Smooth muscle cell (in vitro differentiated cells): ENCODE data around the gene CNTN4. TPM values are rescaled to one million over a fixed set of nuclear protein-coding genes. Genes with fewer than 3 reads are reported as not detected.

Source experiments
- DNase-seq: peaks from one replicate; lab custom pipeline; 2025; ENCODE audit not compliant: unreplicated experiment; lab: John Stamatoyannopoulos, UW
- H2AFZ ChIP-seq: fragments of 200-600 bp; sonication (generic); 2 replicates; pipeline ENCODE4 v1.6.0; 2016; ENCODE audit warnings: antibody characterized with exemption, low read depth, mild to moderate bottlenecking
- H3F3A ChIP-seq: fragments of 200-600 bp; sonication (generic); 2 replicates; pipeline ENCODE4 v1.6.0; 2017; ENCODE audit warnings: antibody characterized with exemption, low read depth
- H3K27ac ChIP-seq: fragments of 200-600 bp; sonication (generic); 2 replicates; pipeline ENCODE4 v1.5.1; 2016; ENCODE audit warnings: low read depth, mild to moderate bottlenecking
- H3K27me3 ChIP-seq: fragments of 200-600 bp; sonication (generic); 2 replicates; pipeline ENCODE4 v1.6.1; 2016; ENCODE audit warnings: low read depth, mild to moderate bottlenecking
- H3K36me3 ChIP-seq: fragments of 200-600 bp; sonication (generic); 2 replicates; pipeline ENCODE4 v1.5.1; 2016; ENCODE audit warnings: low read depth
- H3K4me1 ChIP-seq: fragments of 200-600 bp; sonication (generic); 2 replicates; pipeline ENCODE4 v1.5.1; 2016; ENCODE audit warnings: low read depth
- H3K4me2 ChIP-seq: fragments of 200-600 bp; sonication (generic); 2 replicates; pipeline ENCODE4 v1.6.0; 2016; ENCODE audit warnings: mild to moderate bottlenecking
- H3K4me3 ChIP-seq: fragments of 200-600 bp; sonication (generic); 2 replicates; pipeline ENCODE4 v1.5.1; 2016; ENCODE audit warnings: mild to moderate bottlenecking
- H3K79me2 ChIP-seq: fragments of 200-600 bp; sonication (generic); 2 replicates; pipeline ENCODE4 v1.6.0; 2016; ENCODE audit warnings: low read depth, mild to moderate bottlenecking
- H3K9ac ChIP-seq: fragments of 200-600 bp; sonication (generic); 2 replicates; pipeline ENCODE4 v1.6.0; 2016; ENCODE audit warnings: low read depth
- H3K9me3 ChIP-seq: fragments of 200-600 bp; sonication (generic); replicated peaks from 2 replicates; pipeline ENCODE4 v1.5.1; 2016; ENCODE audit warnings: low read depth
- H4K20me1 ChIP-seq: fragments of 200-600 bp; sonication (generic); 2 replicates; pipeline ENCODE4 v1.6.0; 2016; ENCODE audit warnings: low read depth
- CTCF ChIP-seq: fragments of 200-600 bp; sonication (generic); IDR thresholded peaks from 2 replicates; pipeline ENCODE4 v1.5.1; 2017; ENCODE audit warnings: borderline replicate concordance, mild to moderate bottlenecking, antibody characterized with exemption; ENCODE audit not compliant: insufficient read depth, poor library complexity, severe bottlenecking
- WGBS: methylation state at CpG from one replicate; pipeline ENCODE4 v1.1.7; 2016; ENCODE audit warnings: low lambda C conversion rate; 5-methylcytosine and 5-hydroxymethylcytosine counted together
- polyA plus RNA-seq: library from polyadenylated mRNA; unstranded; fragments of >200 nt; fragmentation: Nextera tagmentation; extraction: Ambion mirVana; gene quantifications from 2 replicates; pipeline ENCODE4 v1.2.1, GENCODE V29; 2016
- small RNA-seq: library from RNA; depleted of rRNA; stranded (forward); fragments of <200 nt; gene quantifications from one replicate; pipeline ENCODE3, GENCODE V24; 2014
- total RNA-seq: library from RNA; depleted of rRNA; stranded (reverse); fragments of >200 nt; gene quantifications from 2 replicates; pipeline ENCODE4 v1.2.3, GENCODE V29; 2014

The CNTN4 gene
- total and polyA plus RNA-seq, 2 experiments from 2014 or later, result 12.1 to 15.8 TPM

GRCh38 chr3:3107181-3107580, 1008.5 kb downstream of the CNTN4 start:
- H3K27ac ChIP-seq, result no peak overlapping the region
- DNase-seq, result no peak
- TF ChIP-seq CTCF, result no peak
- H3K36me3 ChIP-seq, result no peaks in the 10 kb centered on the region
- H3K79me2 ChIP-seq, result no peaks in the 10 kb centered on the region
- H3K4me2 ChIP-seq, result no peak overlapping the region
- no peaks in the 10 kb centered on the region for H3K4me1 ChIP-seq
- no peak overlapping the region for H3K9ac ChIP-seq
- H4K20me1 ChIP-seq, result no peaks in the 10 kb centered on the region
- no peak overlapping the region for H3K4me3 ChIP-seq
- no peaks in the 10 kb centered on the region for H3F3A ChIP-seq
- H3K27me3 ChIP-seq, result no peaks in the 10 kb centered on the region
- H3K9me3 ChIP-seq, result no peaks in the 10 kb centered on the region
- H2AFZ ChIP-seq, result no peak overlapping the region
- WGBS, result 96% methylated on average over 3 of the region's 3 CpGs

Small RNA genes within 50 kb of the gene (small RNA-seq; reads per million reads assigned to genes)
- gene RF00416 (not detected), gene RN7SKP144 (not detected)
